OCI-LY1 (cell line): ENCODE results near the gene NR0B2.

ENCODE experiments used
- H2AFZ ChIP-seq: fragments of 200-600 bp; sonication (generic), shearing (Covaris generic); 2 replicates; pipeline ENCODE4 v1.6.0; 2014; ENCODE audit warnings: antibody characterized with exemption, mild to moderate bottlenecking, low read length
- H3F3A ChIP-seq: fragments of 200-600 bp; sonication (generic), shearing (Covaris generic); 2 replicates; pipeline ENCODE4 v1.6.0; 2014; ENCODE audit warnings: mild to moderate bottlenecking, antibody characterized with exemption, low read length, moderate library complexity; ENCODE audit not compliant: insufficient read depth
- H3K27ac ChIP-seq: fragments of 200-600 bp; sonication (generic); 2 replicates; pipeline ENCODE4 v1.5.1; 2014; ENCODE audit warnings: low read length, mixed run types, mild to moderate bottlenecking, low read depth; ENCODE audit not compliant: poor library complexity, severe bottlenecking
- H3K27me3 ChIP-seq: fragments of 200-600 bp; sonication (generic); 2 replicates; pipeline ENCODE4 v1.6.0; 2014; ENCODE audit warnings: antibody characterized with exemption, mild to moderate bottlenecking, low read length, moderate library complexity; ENCODE audit not compliant: insufficient read depth
- H3K36me3 ChIP-seq: fragments of 200-600 bp; sonication (generic); 2 replicates; pipeline ENCODE4 v1.6.1; 2014; ENCODE audit warnings: mild to moderate bottlenecking, antibody characterized with exemption, low read length, moderate library complexity, mixed read lengths; ENCODE audit not compliant: insufficient read depth
- H3K4me1 ChIP-seq: fragments of 200-600 bp; sonication (generic); 2 replicates; pipeline ENCODE4 v1.5.1; 2014; ENCODE audit warnings: mild to moderate bottlenecking, low read length, moderate library complexity; ENCODE audit not compliant: insufficient read depth, severe bottlenecking
- H3K4me2 ChIP-seq: fragments of 200-600 bp; sonication (generic), shearing (Covaris generic); 2 replicates; pipeline ENCODE4 v1.6.1; 2014; ENCODE audit warnings: low read length
- H3K4me3 ChIP-seq: fragments of 200-600 bp; sonication (generic); 2 replicates; pipeline ENCODE4 v1.5.1; 2014; ENCODE audit warnings: low read length, low read depth, mild to moderate bottlenecking, mixed read lengths; ENCODE audit not compliant: poor library complexity, severe bottlenecking
- H3K79me2 ChIP-seq: fragments of 200-600 bp; shearing (Covaris generic); 2 replicates; pipeline ENCODE4 v1.6.1; 2016; ENCODE audit warnings: mixed run types, low read length, mixed read lengths; ENCODE audit not compliant: insufficient read depth
- H3K9ac ChIP-seq: fragments of 200-600 bp; sonication (generic), shearing (Covaris generic); 2 replicates; pipeline ENCODE4 v1.6.1; 2014; ENCODE audit warnings: mild to moderate bottlenecking, low read length, mixed read lengths
- H3K9me2 ChIP-seq: fragments of 200-600 bp; sonication (generic), shearing (Covaris generic); 2 replicates; pipeline ENCODE4 v1.6.1; 2014; ENCODE audit warnings: low read depth, mild to moderate bottlenecking, low read length, mixed read lengths
- H3K9me3 ChIP-seq: fragments of 200-600 bp; shearing (Covaris generic); 2 replicates; pipeline ENCODE4 v1.6.1; 2014; ENCODE audit warnings: low read length, mixed read lengths
- H4K20me1 ChIP-seq: fragments of 200-600 bp; sonication (generic), shearing (Covaris generic); 2 replicates; pipeline ENCODE4 v1.6.0; 2016; ENCODE audit warnings: mild to moderate bottlenecking, low read length; ENCODE audit not compliant: insufficient read depth
- EZH2 ChIP-seq: fragments of 200-600 bp; sonication (generic), shearing (Covaris generic); IDR thresholded peaks from 2 replicates; pipeline ENCODE4 v1.8.0; 2017; ENCODE audit warnings: borderline replicate concordance, mixed run types, mild to moderate bottlenecking, antibody characterized with exemption, low read length, moderate library complexity, mixed read lengths
- TF ChIP-seq, protein P1 (sequence below): fragments of 200-600 bp; sonication (generic), shearing (Covaris generic); IDR thresholded peaks from 2 replicates; pipeline ENCODE4 v1.5.1; 2017; ENCODE audit warnings: mild to moderate bottlenecking, antibody characterized with exemption, low read length, moderate library complexity, mixed read lengths

NR0B2 gene

DNA sequence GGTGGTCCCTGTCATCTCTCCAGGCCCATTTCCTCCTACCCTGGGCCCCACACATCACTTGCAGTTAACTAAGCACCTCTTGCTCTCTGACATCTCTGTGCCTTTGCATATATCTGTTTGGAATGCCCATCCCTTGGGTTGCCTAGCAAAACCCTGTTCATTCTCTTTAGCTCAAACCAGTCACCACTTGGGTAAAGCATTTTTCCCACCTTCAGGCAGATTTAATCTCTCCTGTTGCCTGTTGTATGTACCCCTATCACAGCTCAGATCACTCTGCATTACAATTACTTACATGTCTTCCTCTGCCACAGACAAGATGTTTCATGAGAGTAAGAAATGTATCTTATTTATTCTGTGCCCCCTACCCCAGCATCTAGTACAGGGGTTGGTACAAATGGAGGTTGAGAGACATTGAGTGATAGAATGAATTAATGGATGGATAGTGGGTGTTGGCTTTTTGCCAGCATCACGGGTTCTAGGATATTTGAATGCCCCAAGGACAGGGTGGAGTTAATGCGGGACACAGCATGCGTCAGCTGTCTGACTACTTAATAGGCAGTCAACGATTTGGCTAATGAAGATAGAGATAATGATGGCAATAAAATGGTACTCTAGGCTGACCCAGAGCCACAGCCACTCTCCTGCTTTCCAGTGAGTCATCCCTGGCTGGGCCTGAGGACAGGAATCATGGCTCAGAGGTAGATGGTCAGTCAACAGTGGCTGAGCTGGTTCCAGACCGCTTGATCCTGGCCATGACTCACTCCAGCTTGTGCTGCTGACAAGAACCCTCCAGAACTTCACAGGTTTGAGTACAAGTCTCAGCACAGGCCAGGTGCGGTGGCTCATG is 6.5 kb downstream of the NR0B2 start:
- H3K4me2 ChIP-seq = no peak overlapping the region
- H2AFZ ChIP-seq = no peak overlapping the region
- no peaks in the 10 kb centered on the region for H4K20me1 ChIP-seq
- no peak overlapping the region for H3K4me3 ChIP-seq
- H3K79me2 ChIP-seq = no peaks in the 10 kb centered on the region
- H3K9me3 ChIP-seq = no peaks in the 10 kb centered on the region
- H3K4me1 ChIP-seq = no peaks in the 10 kb centered on the region
- no peak overlapping the region for H3K9ac ChIP-seq
- no peaks in the 10 kb centered on the region for H3K36me3 ChIP-seq
- TF ChIP-seq, protein P1, sequence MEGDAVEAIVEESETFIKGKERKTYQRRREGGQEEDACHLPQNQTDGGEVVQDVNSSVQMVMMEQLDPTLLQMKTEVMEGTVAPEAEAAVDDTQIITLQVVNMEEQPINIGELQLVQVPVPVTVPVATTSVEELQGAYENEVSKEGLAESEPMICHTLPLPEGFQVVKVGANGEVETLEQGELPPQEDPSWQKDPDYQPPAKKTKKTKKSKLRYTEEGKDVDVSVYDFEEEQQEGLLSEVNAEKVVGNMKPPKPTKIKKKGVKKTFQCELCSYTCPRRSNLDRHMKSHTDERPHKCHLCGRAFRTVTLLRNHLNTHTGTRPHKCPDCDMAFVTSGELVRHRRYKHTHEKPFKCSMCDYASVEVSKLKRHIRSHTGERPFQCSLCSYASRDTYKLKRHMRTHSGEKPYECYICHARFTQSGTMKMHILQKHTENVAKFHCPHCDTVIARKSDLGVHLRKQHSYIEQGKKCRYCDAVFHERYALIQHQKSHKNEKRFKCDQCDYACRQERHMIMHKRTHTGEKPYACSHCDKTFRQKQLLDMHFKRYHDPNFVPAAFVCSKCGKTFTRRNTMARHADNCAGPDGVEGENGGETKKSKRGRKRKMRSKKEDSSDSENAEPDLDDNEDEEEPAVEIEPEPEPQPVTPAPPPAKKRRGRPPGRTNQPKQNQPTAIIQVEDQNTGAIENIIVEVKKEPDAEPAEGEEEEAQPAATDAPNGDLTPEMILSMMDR = no peak
- TF ChIP-seq EZH2 = no peak
- no peaks in the 10 kb centered on the region for H3K9me2 ChIP-seq
- H3F3A ChIP-seq = no peaks in the 10 kb centered on the region
- no peak overlapping the region for H3K27ac ChIP-seq
- peaks cover 3% of the 10 kb centered on the region; the same call in 1 of the 2 replicates for H3K27me3 ChIP-seq

DNA sequence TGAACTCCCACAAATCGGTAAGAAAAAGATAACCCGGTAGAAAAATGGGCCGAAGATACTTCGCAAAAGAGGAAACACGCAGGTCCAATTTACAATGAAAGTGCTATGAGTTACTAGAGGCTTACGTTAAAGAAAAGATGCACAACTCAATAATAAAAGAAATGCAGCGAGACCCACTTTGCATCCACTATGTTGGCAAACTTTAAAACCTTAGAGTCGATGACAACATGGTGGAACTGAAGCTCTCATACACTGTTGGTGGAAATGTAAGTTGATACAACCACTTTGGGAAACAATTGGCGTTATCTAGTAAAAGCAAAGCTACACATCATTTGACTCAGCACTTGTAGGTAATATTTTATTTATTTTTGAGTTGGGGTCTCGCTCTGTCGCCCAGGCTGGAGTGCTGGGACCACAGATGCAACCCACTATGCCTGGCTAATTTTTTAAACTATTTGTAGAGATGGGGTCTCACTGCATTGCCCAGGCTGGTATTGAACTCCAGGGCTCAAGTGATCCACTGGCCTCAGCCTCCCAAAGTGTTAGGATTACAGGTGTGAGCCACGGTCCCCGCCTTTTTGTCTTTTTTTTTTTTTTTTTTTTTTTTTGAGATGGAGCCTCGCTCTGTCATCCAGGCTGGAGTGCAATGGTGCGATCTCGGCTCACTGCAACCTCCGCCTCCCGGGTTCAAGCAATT is 12.8 kb downstream of the NR0B2 start:
- Histone ChIP-seq H3K4me3 (peak overlapping the region; percentile 97), H3K36me3 (peaks cover 9% of the 10 kb centered on the region), H3K79me2 (peaks cover 13% of the 10 kb centered on the region), H3K9me2 (no peaks in the 10 kb centered on the region), H3K9me3 (no peaks in the 10 kb centered on the region), H3K9ac (peak overlapping the region; percentile 82), H4K20me1 (no peaks in the 10 kb centered on the region), H3K4me1 (peaks cover 23% of the 10 kb centered on the region), H3K27ac (peak overlapping the region; percentile 44), H3K4me2 (peak overlapping the region; percentile 87), H3K27me3 (peaks cover 2% of the 10 kb centered on the region; the same call in 1 of the 2 replicates), H3F3A (no peaks in the 10 kb centered on the region), H2AFZ (peak overlapping the region; percentile 99)
- TF ChIP-seq, protein P1 = no peak
- no peak for TF ChIP-seq EZH2

GRCh38 chr1:26900001-26900814 is 13.6 kb downstream of the NR0B2 start, which contains the start of gene GPATCH3:
TSS of gene GPATCH3 (minus strand) at chr1:26900467. CDS start at chr1:26900442, 25 bp downstream.
- Histone ChIP-seq H3K79me2 (peaks cover 13% of the 10 kb centered on the region), H2AFZ (peak within 1 kb of the TSS; percentile 99), H3F3A (no peaks in the 10 kb centered on the region), H3K4me2 (peak within 1 kb of the TSS; percentile 87), H3K27ac (peak within 1 kb of the TSS; percentile 44), H3K4me1 (peaks cover 23% of the 10 kb centered on the region), H3K9me2 (no peaks in the 10 kb centered on the region), H3K36me3 (peaks cover 14% of the 10 kb centered on the region), H3K4me3 (peak within 1 kb of the TSS; percentile 97), H3K9ac (peak within 1 kb of the TSS; percentile 82), H3K27me3 (no peaks in the 10 kb centered on the region), H4K20me1 (no peaks in the 10 kb centered on the region), H3K9me3 (no peaks in the 10 kb centered on the region)
- TF ChIP-seq, protein P1 = no peak
- no peak for TF ChIP-seq EZH2
